HepG2 (cell line): ENCODE data around the gene TCF20. TPM values are rescaled to one million over a fixed set of nuclear protein-coding genes. Genes with fewer than 3 reads are reported as not detected.

Experiments
- ATAC-seq: fragments of 200-7000 bp; cut with Tn5 transposase; 3 replicates; pipeline ENCODE4 v1.9.1; 2020; ENCODE audit warnings: mild to moderate bottlenecking, moderate library complexity
- BruUV-seq: library from RNA; stranded (reverse); fragments of 400-500 nt; replicated peaks from 2 replicates; lab custom pipeline; 2021; lab: Mats Ljungman, UMichigan
- CTCF ChIA-PET: fragments of 300-600 bp; formaldehyde crosslinking; extraction: SDS; loops from one replicate; lab custom pipeline; 2021; ENCODE audit warnings: low total read pairs, inconsistent platforms, low intra/inter-chr PET ratio; lab: Yijun Ruan, JAX
- POLR2A ChIA-PET: fragments of 350-600 bp; sonication (Branson Sonifier 250); formaldehyde crosslinking; loops from one replicate; lab custom pipeline; 2020; ENCODE audit warnings: antibody characterized with exemption, inconsistent platforms; lab: Yijun Ruan, JAX
- DNase-seq: peaks from one replicate; pipeline ENCODE4 v3.0.0-alpha.2; 2015; ENCODE audit warnings: low spot score
- FAIRE-seq: peaks from 3 replicates; lab custom pipeline; 2011; peaks lifted over from hg19 to GRCh38; lab: Jason Lieb, UNC
- H2AFZ ChIP-seq: one replicate; pipeline ENCODE4 v1.6.1; 2011; ENCODE audit warnings: low read length, inconsistent platforms
- H3K27ac ChIP-seq: fragments of 300-600 bp; 3 replicates; pipeline ENCODE4 v1.8.0; 2011; ENCODE audit warnings: mixed run types, mild to moderate bottlenecking, mixed read lengths, low read length, inconsistent platforms; ENCODE audit not compliant: insufficient read depth; ENCODE audit errors: extremely low read length
- H3K27me3 ChIP-seq, 2 experiments: fragments of 200-600 bp in 1 of 2; 2 replicates in 1 of 2; 3 replicates in 1 of 2; pipeline versions ENCODE4 v1.6.0 to v1.8.0; 2011; ENCODE audit warnings: low read length in 2 of 2, mild to moderate bottlenecking in 2 of 2, moderate library complexity in 2 of 2, inconsistent platforms in 1 of 2; ENCODE audit not compliant: insufficient read depth in 2 of 2, control insufficient read depth in 1 of 2
- H3K36me3 ChIP-seq, 2 experiments: fragments of 200-600 bp in 1 of 2; replicated peaks in 1 of 2; 2 replicates in 1 of 2; 3 replicates in 1 of 2; pipeline versions ENCODE4 v1.5.1 to v1.8.0; 2011; ENCODE audit warnings: low read length in 2 of 2, inconsistent platforms in 1 of 2; ENCODE audit not compliant: insufficient read depth in 2 of 2, control insufficient read depth in 1 of 2
- H3K4me1 ChIP-seq: 2 replicates; pipeline ENCODE4 v1.5.1; 2012; ENCODE audit warnings: low read length, inconsistent platforms; ENCODE audit not compliant: insufficient read depth
- H3K4me2 ChIP-seq: 2 replicates; pipeline ENCODE4 v1.6.0; 2011; ENCODE audit warnings: low read depth, low read length, inconsistent platforms
- H3K4me3 ChIP-seq, 3 experiments: fragments of 200-600 bp in 1 of 3; sonication (generic), shearing (Covaris generic) in 1 of 3; replicated peaks in 1 of 3; 2 replicates each; pipeline ENCODE4 v1.5.1; 2011 to 2016; ENCODE audit warnings: low read length in 3 of 3, inconsistent platforms in 2 of 3, low read depth in 2 of 3, mild to moderate bottlenecking in 2 of 3, control low read depth in 1 of 3, mixed read lengths in 1 of 3; ENCODE audit not compliant: insufficient read depth in 1 of 3
- H3K79me2 ChIP-seq: one replicate; pipeline ENCODE4 v1.6.1; 2011; ENCODE audit warnings: low read length, inconsistent platforms; ENCODE audit not compliant: insufficient read depth
- H3K9ac ChIP-seq: 2 replicates; pipeline ENCODE4 v1.6.0; 2011; ENCODE audit warnings: mild to moderate bottlenecking, low read depth, low read length, inconsistent platforms; ENCODE audit not compliant: insufficient read depth
- H3K9me3 ChIP-seq: 2 replicates; pipeline ENCODE4 v1.5.1; 2012; ENCODE audit warnings: mild to moderate bottlenecking, low read length
- H4K20me1 ChIP-seq: 2 replicates; pipeline ENCODE4 v1.6.0; 2011; ENCODE audit warnings: inconsistent platforms, mild to moderate bottlenecking, low read length, moderate library complexity; ENCODE audit not compliant: insufficient read depth
- EZH2 ChIP-seq: conservative IDR thresholded peaks from 2 replicates; pipeline ENCODE4 v1.6.1; 2012; ENCODE audit warnings: mild to moderate bottlenecking, low read depth, low read length, moderate library complexity
- KLF9 ChIP-seq: IDR thresholded peaks from 2 replicates; pipeline ENCODE4 v1.6.1; 2016; ENCODE audit warnings: low read depth
- NCOA2 ChIP-seq: sonication (generic); formaldehyde crosslinking; IDR thresholded peaks from 2 replicates; pipeline ENCODE4 v1.8.0; 2022; ENCODE audit warnings: inconsistent platforms
- POGZ ChIP-seq: sonication (generic); formaldehyde crosslinking; IDR thresholded peaks from 2 replicates; pipeline ENCODE4 v1.4.0; 2020; ENCODE audit warnings: mild to moderate bottlenecking, missing genetic modification reagents
- ZNF136 ChIP-seq: sonication (generic); formaldehyde crosslinking; IDR thresholded peaks from 2 replicates; pipeline ENCODE4 v1.8.1; 2022; ENCODE audit warnings: low read depth, mild to moderate bottlenecking, moderate library complexity, missing genetic modification reagents
- ZNF407 ChIP-seq: sonication (generic); formaldehyde crosslinking; IDR thresholded peaks from one replicate; pipeline ENCODE4 v1.5.1; 2020; ENCODE audit warnings: mild to moderate bottlenecking, missing genetic modification reagents; ENCODE audit errors: not compliant biosample characterization
- ZNF607 ChIP-seq: sonication (generic); formaldehyde crosslinking; IDR thresholded peaks from 2 replicates; pipeline ENCODE4 v1.5.1; 2020; ENCODE audit warnings: missing genetic modification reagents, mild to moderate bottlenecking, borderline replicate concordance
- WGBS: methylation state at CpG from one replicate; pipeline ENCODE4 v1.1.6; 2017; ENCODE audit warnings: low lambda C conversion rate; 5-methylcytosine and 5-hydroxymethylcytosine counted together
- in situ Hi-C: cut with HindIII; loops from 2 replicates; pipeline ENCODE4 v1.10.0; 2017; ENCODE audit warnings: low pct_unique_long_range_greater_than_20kb; ENCODE audit not compliant: extremely low pct_ligation_motif_present
- intact Hi-C: fragments of 100-400 bp; cut with micrococcal nuclease; formaldehyde crosslinking; loops from one replicate; pipeline ENCODE4 v1.10.0; 2022; ENCODE audit not compliant: unreplicated experiment
- polyA plus RNA-seq, 8 experiments: library from polyadenylated mRNA; depleted of rRNA in 3 of 8; stranded (reverse) in 7 of 8; unstranded in 1 of 8; fragments of >200 nt; fragmentation: Illumina TruSeq in 4 of 8; extraction: Trizol in 4 of 8; gene quantifications; 2 replicates each; pipeline versions ENCODE4 v1.2.1 to v1.2.3, GENCODE V29; 2011 to 2016; ENCODE audit warnings: low read depth in 4 of 8, missing spikeins in 1 of 8, mixed read lengths in 1 of 8; ENCODE audit not compliant: insufficient read depth in 1 of 8
- total RNA-seq, 5 experiments: library from RNA; depleted of rRNA; stranded (reverse); fragments of >200 nt; fragmentation: Illumina TruSeq; extraction: Trizol; gene quantifications; 2 replicates each; pipeline ENCODE4 v1.2.3, GENCODE V29; 2016; ENCODE audit warnings: low read depth in 1 of 5
- TF ChIP-seq, protein P1 (sequence below): sonication (generic); formaldehyde crosslinking; IDR thresholded peaks from 2 replicates; pipeline ENCODE4 v1.4.0; 2020; ENCODE audit warnings: missing genetic modification reagents

Gene TCF20
- total and polyA plus RNA-seq, 2 of the 13 experiments (the other 11 are each of a cell fraction or from before 2014, with no cell fraction given), result 12.8 to 23.7 TPM

GRCh38 chr22:42228483-42228882 is 42.0 kb downstream of the TCF20 start:
- no peak overlapping the region for H3K4me3 ChIP-seq
- H3K36me3 ChIP-seq, result no peaks in the 10 kb centered on the region
- peaks cover 69% of the 10 kb centered on the region for H3K79me2 ChIP-seq
- H3K4me2 ChIP-seq, result no peak overlapping the region
- WGBS, result 99% methylated on average over 4 of the region's 4 CpGs
- no peaks in the 10 kb centered on the region for H3K27me3 ChIP-seq
- intact Hi-C loops, result no loop called here
- H3K4me1 ChIP-seq, result 0 out of 2 replicates have a peak, but pooled peaks cover 3% of the 10 kb centered on the region
- H3K27ac ChIP-seq, result no peak overlapping the region
- no peak for DNase-seq
- TF ChIP-seq, protein P1, sequence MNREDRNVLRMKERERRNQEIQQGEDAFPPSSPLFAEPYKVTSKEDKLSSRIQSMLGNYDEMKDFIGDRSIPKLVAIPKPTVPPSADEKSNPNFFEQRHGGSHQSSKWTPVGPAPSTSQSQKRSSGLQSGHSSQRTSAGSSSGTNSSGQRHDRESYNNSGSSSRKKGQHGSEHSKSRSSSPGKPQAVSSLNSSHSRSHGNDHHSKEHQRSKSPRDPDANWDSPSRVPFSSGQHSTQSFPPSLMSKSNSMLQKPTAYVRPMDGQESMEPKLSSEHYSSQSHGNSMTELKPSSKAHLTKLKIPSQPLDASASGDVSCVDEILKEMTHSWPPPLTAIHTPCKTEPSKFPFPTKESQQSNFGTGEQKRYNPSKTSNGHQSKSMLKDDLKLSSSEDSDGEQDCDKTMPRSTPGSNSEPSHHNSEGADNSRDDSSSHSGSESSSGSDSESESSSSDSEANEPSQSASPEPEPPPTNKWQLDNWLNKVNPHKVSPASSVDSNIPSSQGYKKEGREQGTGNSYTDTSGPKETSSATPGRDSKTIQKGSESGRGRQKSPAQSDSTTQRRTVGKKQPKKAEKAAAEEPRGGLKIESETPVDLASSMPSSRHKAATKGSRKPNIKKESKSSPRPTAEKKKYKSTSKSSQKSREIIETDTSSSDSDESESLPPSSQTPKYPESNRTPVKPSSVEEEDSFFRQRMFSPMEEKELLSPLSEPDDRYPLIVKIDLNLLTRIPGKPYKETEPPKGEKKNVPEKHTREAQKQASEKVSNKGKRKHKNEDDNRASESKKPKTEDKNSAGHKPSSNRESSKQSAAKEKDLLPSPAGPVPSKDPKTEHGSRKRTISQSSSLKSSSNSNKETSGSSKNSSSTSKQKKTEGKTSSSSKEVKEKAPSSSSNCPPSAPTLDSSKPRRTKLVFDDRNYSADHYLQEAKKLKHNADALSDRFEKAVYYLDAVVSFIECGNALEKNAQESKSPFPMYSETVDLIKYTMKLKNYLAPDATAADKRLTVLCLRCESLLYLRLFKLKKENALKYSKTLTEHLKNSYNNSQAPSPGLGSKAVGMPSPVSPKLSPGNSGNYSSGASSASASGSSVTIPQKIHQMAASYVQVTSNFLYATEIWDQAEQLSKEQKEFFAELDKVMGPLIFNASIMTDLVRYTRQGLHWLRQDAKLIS, result no peak
- TF ChIP-seq KLF9 (CRISPR knock-in tag), result no peak
- no peak for TF ChIP-seq ZNF136
- TF ChIP-seq NCOA2 (CRISPR knock-in tag), result no peak
- no peak for TF ChIP-seq ZNF407 (CRISPR knock-in tag)
- TF ChIP-seq ZNF607 (CRISPR knock-in tag), result no peak
- TF ChIP-seq POGZ (CRISPR knock-in tag), result no peak
- no peak for TF ChIP-seq EZH2
- ChIA-PET CTCF (no interaction called here), POLR2A (no interaction called here)
- H4K20me1 ChIP-seq, result peaks cover 37% of the 10 kb centered on the region; the same call in 1 of the 2 replicates
- no peaks in the 10 kb centered on the region for H3K9me3 ChIP-seq
- no peak for ATAC-seq
- H2AFZ ChIP-seq, result no peak overlapping the region
- no peak for FAIRE-seq
- no peak overlapping the region for H3K9ac ChIP-seq
- in situ Hi-C loops, result no loop called here
- no TSS peak for BruUV-seq
